Hepatocyte (in vitro differentiated cells): ENCODE data around the gene GOLGA7B. TPM values are rescaled to one million over a fixed set of nuclear protein-coding genes. Genes with fewer than 3 reads are reported as not detected.

ENCODE experiments used
- DNase-seq: peaks from one replicate; pipeline ENCODE4 v3.0.0-alpha.2; 2016; ENCODE audit warnings: low spot score
- H2AFZ ChIP-seq: fragments of 200-600 bp; sonication (generic); 2 replicates; pipeline ENCODE4 v1.6.0; 2016; ENCODE audit warnings: antibody characterized with exemption, mild to moderate bottlenecking
- H3K27ac ChIP-seq: fragments of 200-600 bp; sonication (generic); 2 replicates; pipeline ENCODE4 v1.5.1; 2016; ENCODE audit warnings: mild to moderate bottlenecking
- H3K27me3 ChIP-seq: fragments of 200-600 bp; sonication (generic); 2 replicates; pipeline ENCODE4 v1.6.1; 2016
- H3K36me3 ChIP-seq: fragments of 200-600 bp; sonication (generic); replicated peaks from 2 replicates; pipeline ENCODE4 v1.5.1; 2016; ENCODE audit warnings: low read depth; ENCODE audit not compliant: insufficient read depth
- H3K4me1 ChIP-seq: fragments of 200-600 bp; sonication (generic); 2 replicates; pipeline ENCODE4 v1.5.1; 2016; ENCODE audit warnings: mild to moderate bottlenecking, moderate library complexity; ENCODE audit not compliant: insufficient read depth
- H3K4me2 ChIP-seq: fragments of 200-600 bp; sonication (generic); 2 replicates; pipeline ENCODE4 v1.6.0; 2016
- H3K4me3 ChIP-seq: fragments of 200-600 bp; sonication (generic); 2 replicates; pipeline ENCODE4 v1.5.1; 2016; ENCODE audit warnings: mild to moderate bottlenecking
- H3K79me2 ChIP-seq: fragments of 200-600 bp; sonication (generic); 2 replicates; pipeline ENCODE4 v1.6.0; 2017; ENCODE audit warnings: mild to moderate bottlenecking
- H3K9me2 ChIP-seq: fragments of 200-600 bp; sonication (generic); replicated peaks from 2 replicates; pipeline ENCODE4 v1.6.0; 2017; ENCODE audit warnings: mild to moderate bottlenecking; ENCODE audit not compliant: insufficient read depth
- H3K9me3 ChIP-seq: fragments of 200-600 bp; sonication (generic); 2 replicates; pipeline ENCODE4 v1.5.1; 2016; ENCODE audit warnings: low read depth, mild to moderate bottlenecking
- H4K20me1 ChIP-seq: fragments of 200-600 bp; sonication (generic); 2 replicates; pipeline ENCODE4 v1.6.0; 2016; ENCODE audit warnings: mild to moderate bottlenecking; ENCODE audit not compliant: insufficient read depth, poor library complexity, severe bottlenecking
- CTCF ChIP-seq: fragments of 200-600 bp; sonication (generic); IDR thresholded peaks from 2 replicates; pipeline ENCODE4 v1.5.1; 2016; ENCODE audit warnings: antibody characterized with exemption, mild to moderate bottlenecking; ENCODE audit not compliant: poor library complexity
- EZH2 ChIP-seq: fragments of 200-600 bp; sonication (generic); IDR thresholded peaks from 2 replicates; pipeline ENCODE4 v1.6.1; 2016; ENCODE audit warnings: antibody characterized with exemption, mild to moderate bottlenecking, borderline replicate concordance
- EZH2phosphoT487 ChIP-seq: fragments of 200-600 bp; sonication (generic); IDR thresholded peaks from one replicate; pipeline ENCODE4 v1.6.1; 2018; ENCODE audit warnings: antibody characterized with exemption, mild to moderate bottlenecking, low read depth, moderate library complexity; ENCODE audit not compliant: unreplicated experiment, severe bottlenecking
- WGBS: methylation state at CpG from one replicate; pipeline ENCODE4 v1.1.6; 2016; ENCODE audit warnings: low lambda C conversion rate; ENCODE audit errors: missing lambda C conversion rate; 5-methylcytosine and 5-hydroxymethylcytosine counted together
- polyA plus RNA-seq: library from polyadenylated mRNA; unstranded; fragments of >200 nt; fragmentation: Nextera tagmentation; extraction: Ambion mirVana; gene quantifications from 2 replicates; pipeline ENCODE4 v1.2.1, GENCODE V29; 2016
- total RNA-seq: library from RNA; depleted of rRNA; stranded (reverse); fragments of >200 nt; gene quantifications from 2 replicates; pipeline ENCODE4 v1.2.3, GENCODE V29; 2014

Gene GOLGA7B
- total and polyA plus RNA-seq, 2 experiments from 2014 or later = 0.15 to 1.5 TPM

GRCh38 chr10:97805096-97805884 lies 44.4 kb upstream of the GOLGA7B start:
- no peak overlapping the region for H3K4me2 ChIP-seq
- DNase-seq = no peak
- H4K20me1 ChIP-seq = no peaks in the 10 kb centered on the region
- H3K36me3 ChIP-seq = no peaks in the 10 kb centered on the region
- TF ChIP-seq EZH2 = no peak
- no peak for TF ChIP-seq CTCF
- no peak for TF ChIP-seq EZH2phosphoT487
- H3K27ac ChIP-seq = no peak overlapping the region
- H2AFZ ChIP-seq = no peak overlapping the region
- no peak overlapping the region for H3K4me3 ChIP-seq
- H3K4me1 ChIP-seq = no peaks in the 10 kb centered on the region
- H3K9me2 ChIP-seq = no peaks in the 10 kb centered on the region
- H3K27me3 ChIP-seq = no peaks in the 10 kb centered on the region
- H3K79me2 ChIP-seq = no peaks in the 10 kb centered on the region
- H3K9me3 ChIP-seq = no peaks in the 10 kb centered on the region
- 52% methylated on average over 12 of the region's 12 CpGs for WGBS

GRCh38 chr10:97805949-97806348 lies 43.7 kb upstream of the GOLGA7B start:
- Histone ChIP-seq H2AFZ (no peak overlapping the region), H3K4me2 (no peak overlapping the region), H4K20me1 (no peaks in the 10 kb centered on the region), H3K9me2 (no peaks in the 10 kb centered on the region), H3K4me1 (no peaks in the 10 kb centered on the region), H3K36me3 (no peaks in the 10 kb centered on the region), H3K79me2 (no peaks in the 10 kb centered on the region), H3K9me3 (no peaks in the 10 kb centered on the region), H3K4me3 (no peak overlapping the region), H3K27me3 (no peaks in the 10 kb centered on the region), H3K27ac (no peak overlapping the region)
- 85% methylated on average over 6 of the region's 6 CpGs for WGBS
- DNase-seq = no peak
- TF ChIP-seq EZH2phosphoT487 = no peak
- TF ChIP-seq EZH2 = no peak

- H3K27me3 ChIP-seq = no peaks in the 10 kb centered on the region
- H3K4me1 ChIP-seq = no peaks in the 10 kb centered on the region
- no peak for DNase-seq
- no peaks in the 10 kb centered on the region for H4K20me1 ChIP-seq
- no peak overlapping the region for H3K4me3 ChIP-seq
- no peak for TF ChIP-seq EZH2phosphoT487
- no peaks in the 10 kb centered on the region for H3K36me3 ChIP-seq
- no peak overlapping the region for H2AFZ ChIP-seq
- no peak overlapping the region for H3K4me2 ChIP-seq
- WGBS = 81% methylated on average over 7 of the region's 7 CpGs
- H3K9me2 ChIP-seq = no peaks in the 10 kb centered on the region
- no peak overlapping the region for H3K27ac ChIP-seq
- H3K9me3 ChIP-seq = no peaks in the 10 kb centered on the region
- no peaks in the 10 kb centered on the region for H3K79me2 ChIP-seq
Measured at GRCh38 chr10:97810446-97810845, 39.2 kb upstream of the GOLGA7B start.

- Histone ChIP-seq H3K4me2 (no peak overlapping the region), H3K27ac (no peak overlapping the region)
- DNase-seq = no peak
Measured at GRCh38 chr10:97811958-97812357, 37.7 kb upstream of the GOLGA7B start.

More at GRCh38 chr10:97811958-97812357, 37.7 kb upstream of the GOLGA7B start:
- Histone ChIP-seq H3K9me3 (no peaks in the 10 kb centered on the region), H3K4me3 (no peak overlapping the region), H3K9me2 (no peaks in the 10 kb centered on the region), H2AFZ (no peak overlapping the region), H3K27me3 (no peaks in the 10 kb centered on the region), H4K20me1 (no peaks in the 10 kb centered on the region), H3K4me1 (no peaks in the 10 kb centered on the region), H3K36me3 (no peaks in the 10 kb centered on the region), H3K79me2 (no peaks in the 10 kb centered on the region)
- WGBS = 78% methylated on average over 3 of the region's 3 CpGs
- TF ChIP-seq CTCF = no peak
- TF ChIP-seq EZH2 = no peak
- no peak for TF ChIP-seq EZH2phosphoT487
